OCI-M1 (cell line): ENCODE results near the gene DNAH1.

ENCODE experiments used
- DNase-seq: peaks from one replicate; lab custom pipeline; 2025; lab: John Stamatoyannopoulos, UW

Gene DNAH1

GRCh38 chr3:52403955-52404354, 87.8 kb downstream of the DNAH1 start:
- no peak for DNase-seq

GRCh38 chr3:52404391-52404790, 88.3 kb downstream of the DNAH1 start:
- no peak for DNase-seq

DNA sequence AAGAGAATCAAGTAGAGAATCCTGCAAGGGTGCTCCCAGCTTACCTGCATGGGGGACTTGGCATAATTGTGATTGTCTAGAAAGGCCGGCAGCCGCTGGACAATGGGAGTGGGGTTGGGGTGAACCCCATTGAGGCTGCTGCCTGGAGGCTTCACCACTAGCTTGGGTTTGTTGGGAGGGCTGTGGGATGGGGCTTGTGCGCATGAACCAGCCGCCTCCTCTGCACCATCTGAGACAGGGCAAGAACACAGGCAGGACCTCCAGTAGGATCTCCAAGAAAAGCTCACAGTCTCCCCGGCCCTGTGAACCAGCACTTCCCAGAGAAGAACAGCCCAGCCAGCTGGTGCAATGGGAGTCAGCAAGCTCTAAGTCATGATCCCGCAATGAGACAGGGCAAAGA, 88.9 kb downstream of the DNAH1 start:
- no peak for DNase-seq

DNA sequence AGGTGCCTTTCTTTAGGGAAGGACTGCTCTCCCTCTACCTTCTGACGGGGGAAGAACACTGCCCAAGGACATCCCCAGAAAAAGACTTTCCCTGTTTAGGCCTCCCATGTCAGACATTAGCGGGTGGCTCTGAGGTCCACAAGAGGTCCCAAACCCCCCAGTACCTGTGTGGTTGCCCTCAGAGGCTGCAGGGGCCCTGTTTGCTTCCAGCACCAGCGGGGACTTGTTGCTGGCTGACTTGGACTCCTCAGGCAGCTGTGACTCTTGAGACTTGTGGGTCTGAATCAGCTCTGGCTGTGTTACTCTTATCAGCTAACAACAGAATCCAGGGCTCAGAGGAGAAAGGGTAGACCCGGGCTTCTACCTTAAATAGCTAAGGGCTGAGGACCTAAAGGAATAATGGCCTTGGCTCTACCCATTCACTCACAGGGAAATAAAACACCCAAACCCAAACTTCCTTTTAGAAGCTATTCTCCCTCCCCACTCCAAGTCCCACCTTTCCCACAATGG, 89.5 kb downstream of the DNAH1 start:
- no peak for DNase-seq

DNA sequence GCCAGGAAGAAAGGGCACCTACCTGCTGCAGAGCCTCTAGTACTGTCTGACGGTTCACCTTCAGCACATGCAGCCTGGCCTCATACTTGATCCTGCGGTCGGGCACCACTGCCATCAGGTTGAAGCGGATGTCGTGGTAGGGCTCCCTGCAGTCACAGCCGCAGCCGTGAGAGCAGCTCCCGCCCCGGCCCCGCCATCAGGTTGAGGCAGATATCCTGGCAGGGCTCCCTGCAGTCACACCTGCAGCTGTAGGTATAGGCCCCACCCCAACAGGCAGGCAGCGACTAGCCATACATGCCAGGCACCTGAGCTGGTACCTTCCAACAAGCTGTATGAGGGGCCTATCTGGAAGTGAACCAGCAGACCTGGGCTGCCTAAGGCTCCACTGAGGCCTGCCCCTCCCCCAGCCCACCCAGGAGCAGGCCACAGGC, 90.1 kb downstream of the DNAH1 start:
- no peak for DNase-seq

GRCh38 chr3:52406791-52407510, 90.8 kb downstream of the DNAH1 start:
- no peak for DNase-seq

DNA sequence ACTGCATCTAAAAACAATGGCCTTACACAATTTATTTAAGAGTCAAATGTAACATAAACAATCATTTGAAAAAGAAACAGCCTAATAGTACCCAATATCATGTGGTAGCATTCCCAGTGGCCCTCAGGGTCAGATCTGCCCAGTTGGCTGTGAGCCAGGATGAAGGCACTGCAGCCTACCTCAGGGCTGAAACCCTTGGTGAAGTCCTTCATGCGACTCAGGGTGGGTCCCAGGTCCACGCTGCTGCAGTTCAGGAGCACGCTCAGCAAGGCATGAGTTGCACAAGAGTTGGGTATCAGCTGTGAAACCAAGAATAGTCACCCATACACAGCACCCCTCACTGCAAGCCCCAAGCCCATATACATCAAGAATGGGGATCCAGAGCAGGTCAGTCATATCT, 91.7 kb downstream of the DNAH1 start:
- DNase-seq, result no peak

GRCh38 chr3:52408466-52408865, 92.3 kb downstream of the DNAH1 start:
- no peak for DNase-seq

DNA sequence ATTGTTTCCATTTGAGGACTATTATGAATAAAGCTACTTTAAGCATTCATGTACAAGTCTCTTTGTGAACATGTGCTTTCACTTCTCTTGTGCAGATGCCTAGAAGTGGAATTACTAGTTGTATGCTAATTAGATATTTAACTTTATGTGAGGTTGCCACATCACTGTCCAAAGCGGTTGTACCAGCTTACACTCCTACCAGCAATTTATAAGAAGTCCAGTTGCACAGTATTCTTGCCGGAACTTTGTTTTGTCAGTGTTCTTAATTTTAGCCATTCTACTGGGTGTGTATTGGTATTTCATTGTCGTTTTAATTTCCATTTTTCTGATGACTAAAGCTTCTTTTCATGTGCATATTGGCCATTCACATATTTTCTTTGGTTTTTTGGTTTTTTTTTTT, 99.7 kb downstream of the DNAH1 start:
- no peak for DNase-seq

GRCh38 chr3:52420388-52420787, 104.3 kb downstream of the DNAH1 start:
- DNase-seq, result no peak

- no peak for DNase-seq
These were observed 106.5 kb downstream of the DNAH1 start for GRCh38 chr3:52422669-52423068.

GRCh38 chr3:52423173-52423572, 107.1 kb downstream of the DNAH1 start:
- DNase-seq, result no peak

GRCh38 chr3:52428151-52429005, 112.3 kb downstream of the DNAH1 start:
- DNase-seq, result peak; percentile 76

GRCh38 chr3:52429031-52429430, 112.9 kb downstream of the DNAH1 start:
- no peak for DNase-seq

- DNase-seq, result no peak
These were observed 113.8 kb downstream of the DNAH1 start for GRCh38 chr3:52429779-52430415.

DNA sequence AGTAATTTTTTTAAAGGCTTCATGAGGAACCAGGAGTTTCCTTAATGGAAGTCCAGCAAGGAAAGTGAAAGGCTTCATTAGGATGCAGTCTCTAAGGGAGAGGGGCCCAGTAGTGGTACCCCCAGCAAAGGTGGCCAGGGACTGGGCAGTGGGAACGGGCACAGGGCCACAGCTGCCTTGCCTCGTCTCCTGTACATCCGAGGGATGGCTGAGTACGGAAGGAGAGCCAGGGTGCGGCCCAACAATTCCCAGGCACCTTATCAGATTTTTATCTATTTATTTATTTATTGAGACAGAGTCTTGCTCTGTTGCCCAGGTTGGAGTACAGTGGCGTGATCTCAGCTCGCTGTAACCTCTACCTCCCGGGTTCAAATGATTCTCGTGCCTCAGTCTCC, 114.3 kb downstream of the DNAH1 start:
- no peak for DNase-seq

DNA sequence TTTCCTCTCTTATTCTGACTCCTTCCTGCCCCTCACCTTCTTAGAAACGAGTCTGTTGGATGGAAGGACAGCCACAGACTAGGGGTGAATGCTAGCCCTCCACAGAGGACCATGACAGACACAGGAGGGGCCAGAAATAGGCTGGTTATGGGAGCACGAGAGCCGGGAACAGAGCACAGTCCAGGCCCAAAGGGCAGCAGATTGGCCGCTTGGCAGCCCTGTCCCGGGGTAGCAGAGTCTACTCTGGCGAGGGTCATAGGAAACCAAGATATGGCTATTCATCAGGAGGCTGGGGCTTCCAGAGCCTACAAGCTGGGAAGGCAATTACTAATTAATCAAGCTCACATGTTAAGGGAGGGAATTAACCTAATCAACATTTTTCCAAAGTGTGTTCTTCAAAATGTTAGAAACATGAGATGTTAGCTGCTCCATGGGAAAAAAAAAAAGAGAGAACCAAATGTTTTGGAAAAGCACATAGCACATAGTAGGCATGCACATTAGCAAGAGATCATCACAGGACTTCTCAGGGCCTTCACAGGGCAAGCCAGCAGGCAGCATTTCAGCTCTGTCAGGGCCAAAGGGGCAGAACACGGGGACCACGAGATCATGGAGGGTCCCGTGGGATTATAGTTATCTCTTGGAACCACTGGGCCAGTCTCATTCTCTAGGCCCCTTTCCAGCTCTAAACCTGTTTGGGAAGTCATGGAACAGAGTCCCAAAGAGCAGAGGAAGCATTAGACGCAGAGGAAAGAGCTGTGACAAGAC, 115.5 kb downstream of the DNAH1 start:
- DNase-seq, result no peak

- no peak for DNase-seq
These were observed 116.1 kb downstream of the DNAH1 start for GRCh38 chr3:52432225-52432624.

GRCh38 chr3:52432691-52433141, 116.6 kb downstream of the DNAH1 start:
- DNase-seq, result peak; percentile 6

DNA sequence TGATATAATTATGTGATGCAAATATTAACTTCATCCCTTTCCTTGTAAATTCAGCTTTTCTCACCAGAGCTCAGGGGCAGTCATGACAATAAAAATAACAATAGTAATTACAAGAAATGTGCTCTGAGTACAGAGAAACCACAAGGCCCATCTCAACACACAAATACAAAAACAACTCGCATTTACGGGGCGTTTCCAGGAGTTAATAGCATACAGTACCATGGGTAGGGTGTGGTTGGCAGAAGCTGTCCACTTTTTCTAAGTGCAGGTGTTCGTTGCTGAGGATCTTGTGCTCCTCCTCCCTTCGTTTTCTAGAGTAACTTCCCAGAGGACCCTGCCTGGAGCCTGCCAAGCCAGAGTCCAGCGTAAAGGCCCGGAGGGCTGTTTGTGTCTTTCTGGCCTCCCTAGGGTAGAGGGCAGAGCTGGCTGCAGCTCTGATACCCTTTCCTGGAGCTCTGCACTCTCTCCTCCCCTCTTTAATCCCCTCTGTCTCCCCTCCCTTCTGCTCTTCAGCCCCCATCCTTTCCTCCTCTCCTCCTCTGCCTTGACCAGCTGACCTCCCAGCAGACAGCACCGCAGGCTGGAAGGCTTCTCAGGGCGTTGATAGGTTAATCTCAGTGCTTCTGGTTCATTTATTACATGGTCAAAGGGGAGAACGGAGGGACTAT, 117.3 kb downstream of the DNAH1 start:
- no peak for DNase-seq

- DNase-seq, result peak; percentile 12
These were observed 117.9 kb downstream of the DNAH1 start for GRCh38 chr3:52433996-52434479.
